ENCODE measurements around the gene CAPG.

GRCh38 chr2:85400023-85400422 is 10.1 kb downstream of the CAPG start:
- TF ChIP-seq POLR2A (IDR thresholded peaks at IDR 0.05) (no peak), CTCF (IDR thresholded peaks at IDR 0.05) (no peak)

Data from sigmoid colon (tissue), 3 donors.